ENCODE data around the gene GDPD1.
"Not testable (repeated sequence)": the region's sequence is repeated elsewhere in the genome, so short reads cannot be mapped to it uniquely, and the experiment has no call there.

The GDPD1 gene

DNA sequence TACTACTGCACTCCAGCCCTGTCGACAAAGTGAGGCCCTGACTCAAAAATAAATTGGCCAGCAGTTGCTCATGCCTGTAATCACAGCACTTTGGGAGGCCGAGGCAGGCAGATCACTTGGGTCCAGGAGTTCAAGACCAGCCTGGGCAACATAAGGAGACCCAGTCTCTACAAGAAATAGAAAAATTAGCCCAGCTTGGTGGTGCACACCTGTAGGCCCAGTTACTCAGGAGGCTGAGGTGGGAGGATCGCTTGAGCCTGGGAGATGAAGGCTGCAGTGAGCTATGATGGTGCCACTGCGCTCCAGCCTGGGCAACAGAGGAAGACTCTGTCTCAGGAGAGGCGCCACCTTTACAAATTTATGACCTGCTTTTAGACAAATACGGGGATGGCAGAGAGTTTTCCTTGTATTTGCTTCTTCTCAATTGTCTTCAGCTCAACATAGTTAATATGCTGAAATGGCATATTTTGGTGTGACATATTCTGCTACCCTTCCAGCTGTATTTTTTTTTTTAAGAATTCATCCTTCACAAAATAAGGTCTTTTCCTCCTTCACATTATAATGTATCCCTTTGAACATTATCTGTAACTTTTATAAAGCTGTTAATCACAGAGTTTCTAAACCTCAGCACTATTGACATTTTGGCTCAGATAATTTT lies 90.1 kb downstream of the GDPD1 start:
- in situ Hi-C loops (cut with MboI; ENCODE audit: low sequenced_read_pairs, unreplicated experiment) = loop anchor here (5.0 to 25.0 kb wide), 2 partner anchors 132 to 727 kb away; no protein-coding TSS in a partner anchor
- no peak for DNase-seq (ENCODE audit: low spot score)
- TF ChIP-seq, protein P1, sequence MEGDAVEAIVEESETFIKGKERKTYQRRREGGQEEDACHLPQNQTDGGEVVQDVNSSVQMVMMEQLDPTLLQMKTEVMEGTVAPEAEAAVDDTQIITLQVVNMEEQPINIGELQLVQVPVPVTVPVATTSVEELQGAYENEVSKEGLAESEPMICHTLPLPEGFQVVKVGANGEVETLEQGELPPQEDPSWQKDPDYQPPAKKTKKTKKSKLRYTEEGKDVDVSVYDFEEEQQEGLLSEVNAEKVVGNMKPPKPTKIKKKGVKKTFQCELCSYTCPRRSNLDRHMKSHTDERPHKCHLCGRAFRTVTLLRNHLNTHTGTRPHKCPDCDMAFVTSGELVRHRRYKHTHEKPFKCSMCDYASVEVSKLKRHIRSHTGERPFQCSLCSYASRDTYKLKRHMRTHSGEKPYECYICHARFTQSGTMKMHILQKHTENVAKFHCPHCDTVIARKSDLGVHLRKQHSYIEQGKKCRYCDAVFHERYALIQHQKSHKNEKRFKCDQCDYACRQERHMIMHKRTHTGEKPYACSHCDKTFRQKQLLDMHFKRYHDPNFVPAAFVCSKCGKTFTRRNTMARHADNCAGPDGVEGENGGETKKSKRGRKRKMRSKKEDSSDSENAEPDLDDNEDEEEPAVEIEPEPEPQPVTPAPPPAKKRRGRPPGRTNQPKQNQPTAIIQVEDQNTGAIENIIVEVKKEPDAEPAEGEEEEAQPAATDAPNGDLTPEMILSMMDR (IDR thresholded peaks at IDR 0.05; ENCODE audit: borderline replicate concordance, control extremely low read depth, extremely low read depth, insufficient read depth, missing control alignments) = no peak

DNA sequence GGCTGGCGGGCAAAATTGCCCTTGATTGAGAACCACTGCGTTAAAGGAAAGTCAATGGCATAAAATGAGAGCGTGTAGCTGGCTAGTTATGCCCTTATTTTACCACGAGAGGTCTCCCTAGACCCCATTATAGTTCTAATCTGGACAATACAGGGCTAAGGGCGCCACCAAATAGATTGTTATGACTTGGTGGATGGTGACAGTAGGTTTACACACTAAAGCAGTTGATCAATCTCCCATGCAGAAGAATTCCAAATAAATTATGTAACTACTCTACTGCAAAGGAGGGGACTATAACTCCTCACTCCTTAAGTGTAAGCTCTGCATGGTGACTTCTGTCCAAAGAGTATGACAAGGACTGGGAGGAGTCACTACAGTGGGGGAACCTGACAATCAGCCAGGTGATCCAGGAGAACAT lies 90.7 kb downstream of the GDPD1 start:
- in situ Hi-C loops (cut with MboI; ENCODE audit: low sequenced_read_pairs, unreplicated experiment) = loop anchor here (5.0 to 25.0 kb wide), 2 partner anchors 131 to 726 kb away; no protein-coding TSS in a partner anchor
- TF ChIP-seq, protein P1 (IDR thresholded peaks at IDR 0.05; ENCODE audit: borderline replicate concordance, control extremely low read depth, extremely low read depth, insufficient read depth, missing control alignments) = peak; percentile 52
- DNase-seq (ENCODE audit: low spot score) = peak; percentile 78

DNA sequence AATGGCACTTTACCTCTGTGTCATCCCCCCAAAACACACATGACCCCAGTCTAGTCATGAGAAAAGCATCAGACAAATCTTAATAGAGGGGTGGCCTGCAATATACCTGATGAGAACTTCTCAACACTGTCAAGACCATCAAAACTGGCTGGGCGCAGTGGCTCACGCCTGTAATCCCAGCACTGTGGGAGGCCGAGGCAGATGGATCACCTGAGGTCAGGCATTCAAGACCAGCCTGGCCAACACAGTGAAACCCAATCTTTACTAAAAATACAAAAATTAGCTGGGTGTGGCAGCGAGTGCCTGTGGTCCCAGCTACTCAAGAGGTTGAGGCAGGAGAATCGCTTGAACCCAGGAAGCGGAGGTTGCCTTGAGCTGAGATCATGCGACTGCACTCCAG lies 91.2 kb downstream of the GDPD1 start:
- not testable (repeated sequence) for DNase-seq (ENCODE audit: low spot score)
- in situ Hi-C loops (cut with MboI; ENCODE audit: low sequenced_read_pairs, unreplicated experiment) = loop anchor here (5.0 to 25.0 kb wide), 2 partner anchors 131 to 726 kb away; no protein-coding TSS in a partner anchor

DNA sequence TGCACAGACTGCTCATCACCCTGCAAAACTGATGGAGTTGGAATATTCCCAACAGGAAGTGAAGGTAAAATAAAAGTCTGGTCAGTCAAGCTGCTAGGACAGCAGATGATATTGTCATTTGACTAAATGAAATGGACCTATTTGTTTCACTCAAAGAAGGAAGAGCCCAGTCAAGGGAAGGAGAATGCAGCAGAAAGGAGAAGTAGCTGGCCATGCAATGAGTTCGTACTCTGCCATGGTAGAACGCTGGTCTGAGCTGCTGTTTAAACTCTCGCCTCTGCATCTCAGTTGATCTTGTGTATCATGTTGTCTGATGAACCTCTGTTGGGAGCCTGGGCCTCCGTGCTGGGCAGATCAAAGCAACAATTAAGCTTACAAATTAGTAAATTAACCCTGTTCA lies 95.6 kb downstream of the GDPD1 start:
- TF ChIP-seq, protein P1 (IDR thresholded peaks at IDR 0.05; ENCODE audit: borderline replicate concordance, control extremely low read depth, extremely low read depth, insufficient read depth, missing control alignments) = no peak
- in situ Hi-C loops (cut with MboI; ENCODE audit: low sequenced_read_pairs, unreplicated experiment) = loop anchor here (25.0 kb wide), 1 partner anchor 721 kb away; no protein-coding TSS in a partner anchor
- no peak for DNase-seq (ENCODE audit: low spot score)
